HG03565 (cell line): Measurements from ENCODE around the gene NMNAT3.
"Not testable (repeated sequence)": the region's sequence is repeated elsewhere in the genome, so short reads cannot be mapped to it uniquely, and the experiment has no call there.

Source experiments
- ATAC-seq: cut with Tn5 transposase; IDR thresholded peaks from one replicate; pipeline ENCODE4 v1.9.1; 2021; ENCODE audit warnings: mild to moderate bottlenecking, moderate library complexity; ENCODE audit not compliant: unreplicated experiment

Gene NMNAT3

GRCh38 chr3:139639662-139640061 lies 38.1 kb downstream of the NMNAT3 start:
- ATAC-seq = no peak

DNA sequence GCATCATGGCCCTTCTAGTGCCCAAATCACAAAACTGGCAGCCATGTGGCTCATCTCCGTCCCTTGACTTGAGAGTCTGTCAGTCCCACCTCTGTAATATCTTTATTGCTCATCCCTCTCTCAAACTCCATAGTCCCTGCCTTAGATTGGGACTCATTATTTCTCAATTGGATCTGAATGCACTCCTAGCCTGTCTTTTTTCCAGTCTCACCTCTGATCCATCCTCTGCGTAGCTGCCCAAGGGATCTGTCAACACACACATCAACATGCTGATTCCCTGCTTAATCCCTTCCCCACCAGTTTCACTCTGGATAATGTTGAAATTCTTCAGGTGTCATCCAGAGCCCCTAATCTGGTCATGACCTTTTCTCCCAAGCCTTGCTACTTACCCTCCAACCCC lies 39.3 kb downstream of the NMNAT3 start:
- no peak for ATAC-seq

DNA sequence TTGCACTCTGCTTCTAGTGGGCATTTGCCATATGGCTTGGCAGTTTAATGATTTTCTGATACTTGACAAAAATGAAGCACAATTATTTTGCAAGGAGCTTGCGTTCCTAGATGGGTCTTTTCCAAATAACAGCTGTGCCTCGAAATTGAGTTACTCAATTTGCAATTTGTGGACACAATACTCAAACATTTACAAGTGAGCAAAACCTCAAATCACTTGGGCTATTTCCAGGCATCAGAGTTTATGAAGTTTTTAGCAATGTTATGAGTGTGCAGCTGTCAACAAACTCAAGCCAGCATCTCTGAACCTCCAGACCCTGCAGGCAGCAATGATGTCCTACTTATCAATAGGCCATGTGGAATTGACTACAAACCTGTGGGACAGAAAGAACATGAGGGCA lies 41.3 kb downstream of the NMNAT3 start:
- no peak for ATAC-seq

- ATAC-seq = no peak
Observed at GRCh38 chr3:139634111-139634635, 43.6 kb downstream of the NMNAT3 start.

DNA sequence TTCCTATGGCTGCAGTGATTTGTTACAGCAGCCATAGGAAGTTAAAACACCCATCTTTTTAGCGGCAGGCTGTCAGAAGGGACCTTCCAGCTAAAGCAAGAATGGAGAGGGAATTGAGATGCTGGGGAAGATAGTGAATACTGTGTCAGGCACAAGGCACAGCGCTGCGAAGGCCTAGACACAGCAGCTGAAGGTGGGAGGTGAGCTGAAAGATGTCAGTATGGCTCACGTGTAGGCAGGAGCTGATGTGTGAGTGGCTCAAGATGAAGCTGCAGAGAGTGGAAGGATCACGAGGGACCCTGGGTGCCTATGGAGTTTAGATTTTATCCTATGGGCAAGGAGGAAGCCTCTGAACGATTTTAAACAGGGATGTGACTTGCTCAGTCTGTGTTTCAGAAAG lies 44.3 kb downstream of the NMNAT3 start:
- ATAC-seq = no peak

GRCh38 chr3:139630542-139630941 lies 47.2 kb downstream of the NMNAT3 start:
- no peak for ATAC-seq

DNA sequence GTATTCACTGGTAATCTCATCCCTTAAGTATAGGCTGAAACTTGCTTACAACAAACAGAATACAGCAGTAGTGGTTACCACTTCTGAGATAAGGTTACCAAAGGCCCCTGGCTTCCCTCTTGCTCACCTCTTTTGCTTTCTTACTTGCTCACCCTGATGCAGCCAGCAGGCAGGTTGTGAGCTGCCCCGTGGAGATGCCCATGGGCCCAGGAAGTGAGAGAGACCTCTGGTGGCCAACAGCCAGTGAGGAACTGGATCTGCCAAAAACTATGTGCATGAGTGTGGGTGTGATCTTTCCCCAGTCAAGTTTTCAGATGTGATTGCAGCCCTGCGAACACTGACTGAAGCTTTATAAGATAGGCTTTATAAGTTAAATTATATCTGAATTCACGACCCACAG lies 48.7 kb downstream of the NMNAT3 start:
- ATAC-seq = no peak

DNA sequence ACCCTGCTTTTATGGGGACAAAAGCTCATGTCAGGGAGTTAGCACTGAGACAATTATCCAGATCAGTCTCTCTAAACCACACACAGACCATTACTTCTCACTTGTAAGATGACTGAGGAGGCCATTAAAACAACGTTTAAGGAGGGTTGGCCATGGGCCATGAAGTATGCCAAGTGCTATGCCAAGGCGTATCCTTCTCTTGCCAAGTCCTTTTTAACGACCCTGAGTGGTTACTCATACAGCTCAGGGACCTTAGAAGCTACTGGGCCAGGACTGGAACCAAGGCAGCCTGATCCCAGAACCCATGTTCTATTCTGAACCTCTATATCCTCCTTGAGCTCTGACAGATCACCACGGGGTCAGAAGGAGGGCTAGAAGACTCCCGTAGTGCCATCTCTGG lies 50.0 kb downstream of the NMNAT3 start:
- ATAC-seq = no peak

- ATAC-seq = no peak
Observed at GRCh38 chr3:139620438-139620837, 57.3 kb downstream of the NMNAT3 start.

GRCh38 chr3:139619484-139619883 lies 58.3 kb downstream of the NMNAT3 start:
- ATAC-seq = no peak

DNA sequence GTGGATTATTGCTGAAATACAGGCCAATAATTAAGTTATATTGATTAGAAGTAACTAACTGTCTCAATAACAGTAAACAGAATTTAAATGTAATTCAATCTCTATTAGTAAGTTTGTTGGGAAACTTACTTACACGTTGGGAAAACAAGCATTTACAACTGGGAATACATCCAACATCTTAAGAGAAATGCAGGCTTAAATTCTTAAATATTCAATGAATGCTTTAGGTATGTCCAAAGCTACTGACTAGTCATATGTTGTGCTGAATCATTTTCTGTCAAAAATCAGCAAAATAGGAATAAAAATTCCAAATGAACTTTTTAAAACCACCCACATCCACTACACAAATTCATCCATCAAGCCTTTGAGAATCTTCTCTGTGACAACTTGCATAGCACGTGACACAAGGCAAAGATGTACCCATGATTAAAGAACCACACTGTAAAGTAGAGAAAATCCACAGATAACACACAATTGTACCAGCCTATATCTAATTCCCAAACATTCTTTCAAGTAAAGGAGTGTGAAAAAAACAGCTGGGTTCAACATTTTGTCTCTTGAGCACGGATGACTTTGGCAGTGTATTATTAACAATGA lies 60.0 kb downstream of the NMNAT3 start:
- ATAC-seq = no peak

DNA sequence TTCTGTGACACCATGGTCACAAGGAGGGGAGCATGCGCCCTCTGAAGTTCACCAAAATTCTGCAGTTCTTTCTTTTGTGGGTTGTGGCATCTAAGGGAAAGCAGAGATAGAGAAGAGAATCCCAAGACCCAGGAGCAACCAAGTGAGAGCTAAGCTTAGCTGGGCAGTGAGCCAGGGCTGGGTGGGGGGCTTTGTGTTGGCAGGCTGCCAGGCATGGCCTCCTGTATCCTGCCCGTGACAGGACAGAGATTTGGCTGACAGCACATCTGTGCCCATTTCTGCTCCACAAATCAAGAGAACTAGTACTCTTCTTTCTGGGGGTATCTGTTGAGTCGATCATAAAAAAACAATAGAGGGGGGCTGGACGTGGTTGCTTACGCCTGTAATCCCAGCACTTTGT lies 66.2 kb downstream of the NMNAT3 start:
- ATAC-seq = no peak

GRCh38 chr3:139610886-139611285 lies 66.9 kb downstream of the NMNAT3 start:
- no peak for ATAC-seq

- ATAC-seq = no peak
Observed at GRCh38 chr3:139608924-139609323, 68.8 kb downstream of the NMNAT3 start.

DNA sequence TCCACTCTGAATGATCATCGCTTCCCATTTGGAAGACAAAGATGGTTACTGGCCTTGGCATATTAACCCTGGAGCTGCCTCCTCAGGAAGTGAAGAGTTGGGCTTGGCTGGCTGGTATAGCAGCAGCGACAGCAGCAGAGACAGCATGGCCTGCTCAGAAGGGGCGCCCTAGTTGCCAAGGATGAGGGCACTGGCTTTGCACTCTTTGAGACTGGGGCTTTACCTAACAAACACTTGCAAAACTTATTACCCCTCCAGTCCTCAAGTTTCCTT lies 69.7 kb downstream of the NMNAT3 start:
- ATAC-seq = no peak

GRCh38 chr3:139607257-139608107 lies 70.3 kb downstream of the NMNAT3 start:
- ATAC-seq = no peak

DNA sequence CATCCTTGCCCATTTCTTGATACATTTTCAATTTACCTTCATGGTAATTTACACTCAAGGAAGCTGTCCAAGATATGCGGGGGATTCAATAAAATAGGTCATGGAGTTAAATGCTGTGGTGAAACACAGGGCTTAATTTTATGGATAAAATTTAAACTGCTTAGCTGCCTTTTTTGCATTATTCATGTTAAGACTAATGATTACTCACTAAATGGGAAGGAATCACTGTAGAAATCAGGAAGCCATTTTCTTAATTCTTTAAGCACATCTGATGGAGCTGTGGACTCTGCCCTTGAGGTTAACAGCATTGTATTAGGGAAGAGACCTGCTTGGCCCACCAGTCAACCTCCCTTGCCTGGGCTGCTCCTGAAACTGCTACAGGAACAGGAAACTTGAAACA lies 75.8 kb downstream of the NMNAT3 start:
- ATAC-seq = no peak

- no peak for ATAC-seq
Observed at GRCh38 chr3:139601191-139601961, 76.4 kb downstream of the NMNAT3 start.

DNA sequence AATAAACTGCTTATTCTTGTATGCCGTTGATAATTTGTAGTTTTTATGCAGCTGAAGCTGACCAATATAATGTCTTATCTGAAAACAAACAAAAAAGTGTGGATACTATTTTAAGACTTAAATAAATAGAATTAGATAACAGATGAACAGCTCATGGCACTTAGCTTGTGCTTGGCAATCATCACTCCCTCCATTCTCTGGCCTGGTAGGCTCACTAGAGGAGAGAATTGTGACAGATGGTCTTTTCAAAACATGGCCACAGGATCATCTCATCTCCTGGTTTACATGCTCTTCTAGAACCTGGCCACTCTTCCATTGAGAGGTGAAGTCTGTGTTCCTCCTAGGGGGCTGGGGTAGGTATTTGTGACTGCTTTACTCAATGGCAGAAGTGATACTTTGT lies 79.8 kb downstream of the NMNAT3 start:
- no peak for ATAC-seq

- ATAC-seq = not testable (repeated sequence)
Observed at GRCh38 chr3:139591186-139591585, 86.6 kb downstream of the NMNAT3 start.

DNA sequence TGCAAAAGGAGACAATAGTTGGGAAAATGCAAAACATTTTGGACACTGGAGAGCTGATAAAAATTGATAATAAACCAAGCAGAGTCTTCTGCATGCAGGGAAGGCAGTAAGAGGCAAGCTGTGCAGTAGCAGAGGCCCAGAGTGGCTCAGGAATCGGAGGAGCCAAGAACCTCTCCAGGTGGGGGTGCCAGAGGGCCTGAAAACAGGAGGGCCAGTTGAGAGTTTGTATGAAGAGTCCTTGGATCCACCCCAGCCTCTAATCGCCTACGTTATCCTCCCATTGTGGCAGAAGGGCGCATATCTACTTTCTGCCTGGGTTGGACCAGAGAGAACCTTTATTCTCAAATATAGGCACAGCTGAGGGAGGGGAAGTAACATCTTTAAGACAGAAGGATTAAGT lies 89.3 kb downstream of the NMNAT3 start:
- no peak for ATAC-seq

- ATAC-seq = no peak
Observed at GRCh38 chr3:139587797-139588196, 90.0 kb downstream of the NMNAT3 start.
